Activated T-cell treated with anti-CD3 and anti-CD28 coated beads for 48 hours (primary cell): ENCODE results near the gene C19orf12.

Source experiments
- DNase-seq: peaks from one replicate; pipeline ENCODE4 v3.0.0-alpha.2; 2020; ENCODE audit warnings: low read depth

C19orf12 gene

DNA sequence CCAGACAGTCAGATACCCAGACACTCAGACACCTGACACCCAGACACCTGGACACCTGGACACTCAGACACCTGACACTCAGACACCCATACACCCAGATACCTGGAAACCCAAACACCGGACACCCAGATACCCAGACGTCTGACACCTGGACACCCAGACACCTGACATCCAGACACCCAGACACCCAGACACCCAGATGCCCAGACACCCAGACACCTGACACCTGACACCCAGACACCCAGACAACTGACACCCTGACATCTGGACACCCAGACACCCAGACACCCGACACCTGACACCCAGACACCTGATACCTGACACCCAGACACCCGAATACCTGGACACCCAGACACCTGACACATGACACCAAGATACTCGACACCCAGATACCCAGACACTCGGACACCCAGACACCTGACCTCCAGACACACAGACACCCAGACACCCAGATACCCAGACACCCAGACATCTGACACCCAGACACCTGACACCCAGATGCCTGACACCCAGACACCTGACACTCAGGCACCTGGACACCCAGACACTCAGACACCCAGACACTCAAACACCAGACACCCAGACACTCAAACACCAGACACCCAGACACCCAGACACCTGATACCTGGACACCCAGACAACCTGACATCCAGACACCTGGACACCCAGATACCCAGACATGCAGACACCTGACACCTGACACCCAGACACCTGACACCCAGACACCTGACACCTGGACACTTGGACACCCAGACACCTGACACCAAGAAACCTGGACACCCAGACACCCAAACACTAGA is 19.1 kb downstream of the C19orf12 start:
- no peak for DNase-seq

DNA sequence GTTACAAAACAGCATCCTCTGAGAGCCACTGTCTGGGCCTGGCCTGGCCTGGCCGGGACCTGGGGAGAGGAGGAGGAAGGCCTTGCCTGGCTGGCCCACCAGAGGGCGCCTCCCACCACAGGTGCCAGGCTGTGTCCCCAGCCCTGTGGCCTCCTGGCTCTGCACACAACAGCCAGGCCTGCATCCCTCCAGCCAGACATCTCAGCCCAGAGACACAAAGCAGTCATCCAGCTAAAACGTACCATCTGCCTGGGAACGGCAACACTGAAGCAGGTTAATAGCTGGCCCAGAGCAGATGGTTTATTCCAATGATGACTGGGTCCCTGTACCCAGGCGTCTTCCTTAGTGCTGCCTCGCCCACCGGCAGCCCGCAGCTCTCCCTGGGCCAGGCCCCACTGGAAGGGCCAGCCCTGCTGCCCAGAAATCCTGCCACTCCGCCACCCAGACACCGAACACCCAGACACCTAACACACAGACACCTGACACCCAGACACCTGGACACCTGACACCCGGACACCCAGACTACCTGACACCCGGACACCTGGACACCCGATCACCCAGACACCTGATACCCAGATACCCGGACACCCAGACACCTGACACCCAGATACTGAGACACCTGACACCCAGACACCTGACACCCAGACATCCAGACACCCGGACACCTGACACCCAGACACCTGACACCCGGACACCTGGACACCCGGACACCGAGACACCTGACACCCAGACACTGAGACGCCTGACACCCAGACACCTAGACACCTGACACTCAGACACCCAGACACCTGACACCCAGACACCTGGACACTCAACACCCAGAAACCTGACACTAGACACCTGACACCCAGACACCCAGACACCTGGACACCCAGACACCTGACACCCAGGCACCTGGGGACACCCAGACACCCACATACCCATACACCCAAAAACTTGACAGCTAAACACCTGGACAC is 20.1 kb downstream of the C19orf12 start:
- peak; percentile 79 for DNase-seq

DNA sequence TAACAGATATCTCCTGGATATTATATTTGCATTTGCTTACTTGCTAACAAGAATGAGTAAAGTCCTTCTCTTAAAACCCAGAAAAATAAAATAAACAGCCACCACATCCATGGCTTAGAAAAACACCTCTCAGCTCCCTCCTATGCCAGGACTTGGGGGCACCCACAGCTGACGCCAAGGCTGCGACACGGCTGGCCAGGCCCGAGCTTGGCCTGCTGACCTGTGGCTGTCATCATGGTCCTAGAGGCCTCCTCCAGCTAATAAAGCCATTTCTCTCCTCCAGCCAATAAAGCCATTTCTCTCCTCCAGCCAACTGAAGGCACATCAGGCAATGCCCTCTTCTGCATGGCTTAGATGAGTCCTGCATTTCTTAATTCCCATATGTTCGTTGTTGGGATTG is 20.9 kb downstream of the C19orf12 start:
- DNase-seq, result no peak

DNA sequence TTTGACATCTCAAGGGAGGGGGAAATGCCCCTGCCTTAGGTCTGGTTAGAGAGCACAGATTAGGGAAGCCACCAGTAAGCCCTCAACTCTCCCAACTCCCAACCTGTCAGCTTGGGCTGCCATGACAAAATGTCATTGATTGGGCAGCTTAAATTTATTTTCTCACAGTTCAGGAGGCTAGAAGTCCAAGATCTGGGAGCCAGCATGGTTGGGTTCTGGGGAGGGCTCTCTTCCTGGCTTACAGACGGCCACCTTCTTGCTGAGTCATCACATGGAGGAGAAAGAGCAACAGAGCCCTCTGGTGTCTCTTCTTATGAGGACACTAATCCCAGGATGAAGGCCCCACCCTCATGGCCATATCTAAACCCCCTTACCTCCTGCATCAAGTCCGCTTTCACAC is 24.2 kb downstream of the C19orf12 start:
- no peak for DNase-seq

DNA sequence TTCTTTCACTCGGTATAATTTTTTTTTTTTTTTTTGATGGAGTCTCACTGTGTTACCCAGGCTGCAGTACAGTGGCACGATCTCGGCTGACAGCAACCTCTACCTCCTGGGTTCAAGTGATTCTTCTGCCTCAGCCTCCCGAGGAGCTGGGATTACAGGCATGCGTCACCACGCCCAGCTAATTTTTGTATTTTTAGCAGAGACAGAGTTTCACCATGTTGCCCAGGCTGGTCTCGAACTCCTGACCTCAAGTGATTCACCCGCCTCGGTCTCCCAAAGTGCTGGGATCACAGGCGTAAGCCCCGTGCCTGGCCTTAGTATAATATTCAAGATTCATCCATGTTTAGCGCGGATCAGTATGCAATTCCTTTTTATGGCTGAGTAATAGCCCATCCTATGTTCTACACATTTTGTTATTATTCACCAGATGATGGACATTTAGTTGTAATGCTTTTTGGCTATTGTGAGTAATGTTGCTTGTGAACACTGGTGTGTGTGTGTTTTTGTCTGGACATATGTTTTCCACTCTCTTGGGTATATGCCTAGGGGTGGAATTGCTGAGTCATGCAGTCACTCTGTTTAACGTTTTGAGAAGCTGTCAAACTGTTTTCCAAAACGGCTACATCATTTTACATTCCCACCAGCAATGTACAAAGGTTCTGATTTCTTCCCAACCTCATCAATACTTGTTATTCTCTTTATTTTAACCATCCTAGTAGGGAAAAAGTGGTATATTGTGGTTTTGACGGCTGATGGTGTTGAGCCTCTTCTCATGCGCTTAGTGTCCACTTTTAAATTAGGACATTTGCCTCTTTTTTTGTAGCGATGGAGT is 26.9 kb downstream of the C19orf12 start:
- DNase-seq, result no peak

DNA sequence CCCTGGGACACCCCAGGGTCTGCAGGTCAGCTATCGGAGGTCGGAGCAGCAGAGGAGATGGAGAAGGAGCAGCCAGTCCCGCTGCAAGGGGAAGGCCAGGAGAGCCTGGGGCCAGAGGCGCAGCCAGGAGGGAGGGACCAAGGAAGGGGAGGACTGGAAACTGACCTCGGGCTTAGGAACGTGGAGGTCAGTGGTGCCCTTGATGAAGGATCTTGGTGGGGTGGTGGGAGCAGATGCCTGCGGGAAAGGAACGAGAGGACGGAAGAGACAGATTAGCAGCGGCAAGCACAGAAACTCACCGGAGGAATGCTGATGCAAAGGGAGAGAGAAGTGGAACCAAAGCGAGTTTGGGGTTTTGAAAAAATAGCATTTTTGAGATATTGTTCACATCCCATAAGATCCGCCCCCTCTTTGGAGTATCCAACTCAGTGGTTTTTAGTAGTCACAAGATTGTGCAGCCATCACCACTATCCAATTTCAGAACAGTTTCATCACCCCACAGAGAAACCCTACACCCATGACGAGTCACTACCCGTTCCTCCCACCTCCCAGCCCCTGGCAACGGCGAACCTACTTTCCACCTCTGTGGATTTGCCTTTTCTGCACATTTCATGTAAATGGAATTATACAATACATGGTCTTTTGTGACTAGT is 27.7 kb downstream of the C19orf12 start:
- peak; percentile 56 for DNase-seq

DNA sequence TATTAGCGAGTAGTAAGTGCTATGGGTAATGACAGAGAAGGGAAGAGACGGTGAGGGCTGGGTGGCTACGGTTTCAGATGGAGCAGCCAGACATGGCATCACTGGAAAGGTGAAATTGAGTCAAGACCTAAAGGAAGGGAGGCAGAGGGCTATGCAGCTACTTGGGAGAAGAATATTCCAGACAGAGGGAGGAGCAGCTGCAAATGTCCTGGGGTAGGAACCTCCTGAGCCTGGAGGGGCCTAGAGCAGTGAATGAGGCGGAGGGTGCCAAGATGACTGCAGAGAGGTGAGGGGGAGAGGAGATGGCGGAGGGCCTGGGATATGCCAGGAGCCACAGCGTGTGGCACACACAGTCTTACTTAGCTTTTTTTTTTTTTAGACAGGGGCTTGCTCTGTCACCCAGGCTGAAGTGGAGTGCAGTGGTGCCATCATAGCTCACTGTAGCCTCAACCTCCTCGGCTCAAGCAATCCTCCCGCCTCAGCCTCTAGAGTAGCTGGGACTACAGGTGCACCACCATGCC is 28.7 kb downstream of the C19orf12 start:
- no peak for DNase-seq

DNA sequence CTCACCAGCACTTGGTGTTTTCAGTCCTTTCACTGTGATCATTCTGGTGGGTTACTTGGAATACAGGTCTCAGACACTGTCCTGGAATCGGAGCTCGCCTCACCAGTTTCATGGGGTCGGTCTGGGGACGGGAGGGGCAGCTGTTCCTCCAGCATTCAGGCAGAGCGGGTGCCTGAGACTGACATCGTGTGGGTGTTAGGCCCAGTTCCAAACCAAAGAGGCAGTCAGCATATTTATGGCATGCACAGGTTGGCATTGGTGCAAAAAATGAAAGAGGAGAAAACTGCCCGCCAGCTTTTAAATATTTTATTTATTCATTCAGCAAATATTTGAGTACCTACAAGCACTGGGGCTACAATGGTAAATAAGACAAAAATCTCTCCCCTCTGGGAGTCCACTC is 29.7 kb downstream of the C19orf12 start:
- no peak for DNase-seq

DNA sequence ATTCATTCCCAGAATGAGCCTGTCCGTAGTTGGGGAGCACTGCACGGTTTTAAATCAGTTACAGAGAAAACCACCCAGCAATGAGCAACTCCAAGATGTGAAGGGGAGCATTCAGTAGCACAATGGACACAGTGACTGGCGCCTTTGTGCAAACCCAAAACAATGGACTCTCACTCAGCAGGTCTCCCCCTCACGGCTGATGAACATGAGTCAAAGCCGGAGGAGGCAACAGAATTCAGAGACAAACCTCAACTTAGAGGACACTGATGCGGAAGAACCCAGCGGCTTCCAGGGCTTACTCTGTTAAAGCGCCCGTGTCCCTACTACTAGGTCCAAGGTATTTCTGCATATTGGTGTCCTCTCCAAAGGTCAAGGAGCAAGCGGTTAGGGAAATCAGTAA is 32.1 kb downstream of the C19orf12 start:
- no peak for DNase-seq

DNA sequence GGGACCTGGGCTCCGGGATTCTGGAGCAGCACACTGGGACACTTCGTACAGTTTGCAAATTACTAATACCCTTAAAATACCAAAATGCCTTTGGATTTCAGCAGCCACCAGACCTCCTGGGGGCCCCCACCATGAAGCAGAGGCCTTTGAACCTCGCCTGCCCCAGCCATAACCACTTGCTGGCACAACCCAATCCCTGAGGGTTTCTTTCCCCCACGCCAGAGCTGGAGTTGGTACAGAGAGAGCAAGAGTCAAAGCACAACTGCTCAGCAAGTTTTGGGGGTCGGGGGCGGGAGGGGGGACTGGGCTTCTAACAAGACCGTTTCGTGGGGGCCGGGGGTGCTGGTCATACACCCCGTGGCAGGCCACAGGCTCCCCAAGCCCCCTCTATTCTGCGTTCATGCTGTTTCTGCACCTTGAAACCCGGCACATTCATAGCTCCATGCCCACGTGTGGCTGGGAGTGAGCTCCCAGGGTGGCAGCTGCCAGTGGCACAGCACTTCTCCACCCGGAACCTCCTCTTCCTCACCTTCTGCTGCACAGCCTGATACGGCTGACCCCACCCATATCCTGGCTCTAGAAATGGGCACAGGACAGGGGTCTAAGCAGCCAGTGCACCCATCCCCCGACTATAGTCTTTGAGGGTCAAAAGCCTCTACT is 32.7 kb downstream of the C19orf12 start:
- DNase-seq, result no peak

DNA sequence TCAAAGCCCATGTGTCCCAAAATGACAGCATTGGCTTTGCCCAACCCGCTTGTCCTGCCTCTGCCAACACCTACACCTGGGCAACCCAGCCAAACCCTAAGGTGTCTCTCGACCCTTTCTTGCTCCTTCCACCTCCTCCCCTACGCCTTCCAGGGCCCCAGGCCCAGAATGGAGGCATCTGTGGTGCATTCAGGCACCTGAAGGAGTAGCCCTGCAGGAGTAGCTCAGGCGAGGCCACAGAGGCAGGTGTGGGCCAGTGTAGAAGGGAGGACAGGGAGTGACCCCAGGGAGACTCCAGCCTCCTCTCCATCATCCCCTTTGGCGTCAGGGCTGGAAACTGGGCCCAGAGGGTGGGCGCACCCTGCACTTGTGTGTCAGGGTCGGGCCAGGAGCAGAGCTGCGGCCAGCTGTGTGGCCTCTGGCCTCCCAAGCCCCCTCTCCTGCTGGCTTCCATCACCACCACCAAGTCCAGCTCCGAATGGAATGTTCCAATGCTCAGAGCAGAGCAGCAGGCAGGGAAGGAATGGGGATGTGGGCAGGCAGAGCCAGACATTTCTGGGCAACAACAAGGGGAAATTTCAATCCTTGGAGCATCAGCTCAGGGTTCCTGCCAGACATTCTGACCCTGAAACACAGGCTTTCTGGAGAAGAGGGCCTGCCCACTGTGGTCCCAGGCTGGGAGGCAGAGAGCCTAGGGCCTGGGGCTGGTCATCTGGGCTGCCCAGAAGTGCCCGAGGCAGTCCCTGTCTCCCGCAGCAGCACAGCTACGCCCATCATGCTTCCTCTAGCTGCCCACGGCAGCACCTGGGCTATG is 33.4 kb downstream of the C19orf12 start:
- no peak for DNase-seq

DNA sequence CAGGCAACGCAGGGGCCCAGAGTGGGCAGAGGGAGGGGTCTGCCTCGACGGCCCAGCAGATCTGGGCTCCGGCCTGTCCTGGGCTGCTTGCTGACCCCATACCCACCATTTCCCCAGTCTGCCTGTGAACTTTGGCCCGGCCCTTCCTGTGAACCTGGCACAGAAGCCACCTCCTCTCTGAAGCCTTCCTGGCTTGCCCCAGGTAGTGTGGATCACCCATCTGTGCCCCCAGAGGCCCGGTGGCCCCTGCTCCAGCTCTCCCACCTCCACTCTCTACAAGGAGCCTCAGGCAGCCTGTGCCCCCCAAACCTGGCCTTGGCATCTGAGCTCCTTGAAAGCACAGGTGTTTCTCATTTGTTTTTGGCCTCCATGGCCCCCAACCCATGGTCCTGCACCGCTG is 34.1 kb downstream of the C19orf12 start:
- no peak for DNase-seq

DNA sequence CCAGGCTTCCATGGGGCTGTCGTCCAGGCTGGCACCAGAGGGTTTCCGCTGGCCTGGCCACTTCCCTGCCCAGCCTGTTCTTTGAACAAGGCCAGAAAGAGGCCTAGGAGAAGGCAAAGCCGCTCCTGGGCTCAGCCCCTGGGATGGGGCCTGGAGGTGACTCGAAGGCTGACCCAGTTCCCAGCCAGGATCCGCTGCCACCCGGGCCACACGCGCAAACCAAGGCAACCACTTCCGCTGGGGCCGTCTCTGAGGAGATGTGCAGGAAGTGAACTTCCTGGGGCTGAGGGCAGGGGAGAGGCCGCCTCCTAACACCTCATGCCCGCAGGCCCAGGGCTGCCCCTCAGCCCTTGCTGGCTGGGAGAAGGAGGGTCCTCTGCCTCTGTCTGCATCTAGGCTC is 34.6 kb downstream of the C19orf12 start:
- DNase-seq, result peak; percentile 81

DNA sequence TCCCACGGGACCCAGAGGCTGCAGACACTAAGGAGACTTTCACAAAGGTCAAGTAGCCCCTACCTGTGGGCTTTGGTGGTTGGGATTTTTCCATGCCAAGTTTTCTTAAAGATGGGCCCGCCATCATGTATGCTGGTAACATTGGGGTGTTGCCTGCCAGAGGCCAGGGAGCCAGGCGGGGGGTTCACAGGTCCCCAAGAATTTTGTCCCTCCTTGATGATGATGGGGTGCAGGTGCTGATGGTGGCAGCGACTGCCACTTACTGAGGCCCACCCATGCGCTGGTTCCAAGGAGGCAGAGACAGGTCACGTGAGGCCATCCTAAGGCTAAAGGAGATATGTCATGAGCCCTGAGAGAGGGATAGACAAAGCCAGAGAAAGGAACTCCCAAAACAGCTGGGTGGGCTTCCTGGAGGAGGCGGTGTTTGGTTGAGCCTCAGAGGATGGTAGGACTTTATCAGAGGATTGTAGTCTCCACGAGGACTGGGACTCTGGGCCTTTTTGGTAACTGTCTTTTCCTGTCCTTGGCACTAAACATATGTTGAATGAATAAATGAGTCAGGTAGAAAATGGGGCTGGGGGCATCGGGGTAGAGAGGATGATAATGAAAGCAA is 35.4 kb downstream of the C19orf12 start:
- DNase-seq, result no peak

DNA sequence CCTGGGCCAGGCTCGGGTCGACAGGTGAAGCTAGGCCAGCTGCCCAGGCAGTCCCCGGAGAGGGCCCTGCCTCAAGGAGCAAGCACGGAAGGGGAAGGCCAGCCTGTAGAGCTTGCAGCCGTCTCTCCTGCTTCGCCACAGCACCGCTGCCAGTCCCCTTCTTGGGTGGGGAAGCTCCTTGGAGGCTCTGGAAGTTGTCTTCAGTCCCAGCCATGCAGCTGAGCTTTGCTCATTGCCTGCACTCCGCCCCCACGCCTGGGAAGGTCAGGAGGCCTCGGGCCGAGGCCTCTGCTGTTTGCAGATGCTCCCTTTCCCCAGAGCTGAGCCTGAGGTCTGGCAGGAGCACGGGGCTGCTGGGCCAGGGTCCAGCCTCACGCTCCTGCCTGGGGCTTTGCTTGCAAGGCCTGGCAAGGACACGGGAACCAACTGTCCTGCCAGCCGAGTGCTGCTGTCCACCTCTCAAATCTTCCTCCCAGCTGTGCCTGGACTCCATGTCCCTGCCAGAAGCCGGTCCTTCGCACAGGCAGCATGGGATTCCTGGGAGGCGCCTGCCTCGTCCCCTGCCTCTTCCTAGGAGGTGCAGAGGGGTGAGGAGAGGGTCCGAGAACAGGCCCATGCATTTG is 36.5 kb downstream of the C19orf12 start:
- no peak for DNase-seq

DNA sequence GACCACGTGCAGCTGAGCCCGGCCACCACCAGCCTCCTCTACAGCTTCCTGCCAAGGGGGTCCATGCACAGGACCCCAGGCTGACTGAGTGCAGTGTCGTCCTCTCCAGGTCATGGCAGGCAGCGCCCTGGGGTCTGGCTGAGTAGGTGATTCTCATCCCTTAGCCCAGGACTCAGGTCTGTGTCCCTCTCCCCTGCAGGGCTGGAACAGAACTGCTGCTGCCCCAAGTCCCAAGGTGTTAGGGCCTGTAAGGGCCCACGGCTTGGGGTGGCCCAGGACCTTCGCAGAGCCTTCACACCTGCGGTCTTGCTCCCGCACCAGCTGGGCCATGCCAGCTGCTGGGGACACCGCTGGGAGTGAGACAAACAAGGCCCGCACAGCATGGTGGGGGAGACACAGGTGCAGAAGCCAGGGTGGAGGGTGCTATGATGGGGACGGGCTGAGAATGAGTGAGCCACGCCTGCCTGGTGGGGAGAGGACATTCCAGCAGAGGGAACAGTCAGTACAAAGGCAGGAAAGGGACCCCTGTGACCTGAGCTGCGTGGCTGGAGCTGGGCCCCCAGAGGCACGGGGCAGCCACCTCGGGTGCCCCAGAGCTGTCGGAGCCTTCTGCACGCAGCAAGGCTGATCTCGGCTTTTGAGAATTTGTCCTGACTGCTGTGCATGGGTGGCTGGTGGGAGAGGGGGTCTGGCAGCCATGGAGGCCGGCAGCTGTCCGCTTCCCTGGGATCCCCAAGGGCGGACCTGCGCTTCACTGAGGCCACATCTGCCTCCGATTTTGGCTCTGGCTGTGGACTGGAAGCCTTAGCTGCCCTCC is 37.9 kb downstream of the C19orf12 start:
- no peak for DNase-seq

DNA sequence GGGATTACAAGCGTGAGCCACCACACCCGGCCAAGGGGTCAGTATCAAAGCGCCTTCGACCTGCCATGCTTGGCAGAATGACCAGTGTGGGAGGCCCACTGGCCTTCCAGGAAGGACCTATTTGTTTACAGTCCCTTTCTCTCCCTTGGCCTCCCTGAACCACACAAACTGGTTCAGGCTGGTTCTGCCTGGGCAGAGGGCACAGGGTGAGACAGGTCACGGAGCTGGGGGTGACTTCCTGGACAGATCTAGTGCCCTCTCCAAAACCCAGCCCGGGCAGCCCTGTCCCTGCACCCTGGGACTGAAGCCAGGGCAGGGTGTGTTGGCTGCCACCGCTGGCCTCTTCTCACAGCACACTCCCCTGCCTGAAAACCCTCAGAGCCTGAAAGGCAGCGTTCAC is 38.5 kb downstream of the C19orf12 start:
- no peak for DNase-seq

DNA sequence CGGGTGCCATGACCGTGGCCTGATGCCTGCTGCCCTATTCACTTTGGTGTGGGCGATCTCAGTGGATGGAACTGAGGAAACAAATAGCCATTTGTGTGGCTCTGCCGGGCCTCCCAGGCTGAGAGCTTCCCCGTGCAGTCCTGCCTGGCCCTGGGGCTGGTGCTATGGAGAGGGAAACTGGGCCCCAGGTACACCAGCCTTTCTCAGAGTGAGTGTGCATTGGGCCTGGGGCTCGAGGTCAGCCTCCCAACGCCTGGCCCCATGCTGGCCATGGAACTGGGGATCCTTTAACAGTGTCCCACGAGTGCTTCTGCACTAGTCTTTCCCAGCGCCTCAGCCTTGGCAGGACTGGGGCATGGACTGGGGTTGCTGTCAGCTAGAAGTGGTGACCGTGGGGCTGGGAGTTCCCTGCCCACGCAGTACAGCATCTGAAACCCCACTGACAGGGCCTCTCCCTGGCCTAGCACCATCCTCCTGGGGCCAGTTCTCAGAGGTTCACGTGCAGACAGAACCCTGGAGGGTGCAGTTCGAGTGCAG is 39.3 kb downstream of the C19orf12 start:
- no peak for DNase-seq
